ENCODE results near the gene DESI1. TPM values are rescaled to one million over a fixed set of nuclear protein-coding genes. Genes with fewer than 3 reads are reported as not detected.

Gene DESI1
- total and polyA plus RNA-seq, 2 of the 13 experiments (the other 11 are each of a cell fraction or from before 2014, with no cell fraction given), result 21.6 to 29.2 TPM

DNA sequence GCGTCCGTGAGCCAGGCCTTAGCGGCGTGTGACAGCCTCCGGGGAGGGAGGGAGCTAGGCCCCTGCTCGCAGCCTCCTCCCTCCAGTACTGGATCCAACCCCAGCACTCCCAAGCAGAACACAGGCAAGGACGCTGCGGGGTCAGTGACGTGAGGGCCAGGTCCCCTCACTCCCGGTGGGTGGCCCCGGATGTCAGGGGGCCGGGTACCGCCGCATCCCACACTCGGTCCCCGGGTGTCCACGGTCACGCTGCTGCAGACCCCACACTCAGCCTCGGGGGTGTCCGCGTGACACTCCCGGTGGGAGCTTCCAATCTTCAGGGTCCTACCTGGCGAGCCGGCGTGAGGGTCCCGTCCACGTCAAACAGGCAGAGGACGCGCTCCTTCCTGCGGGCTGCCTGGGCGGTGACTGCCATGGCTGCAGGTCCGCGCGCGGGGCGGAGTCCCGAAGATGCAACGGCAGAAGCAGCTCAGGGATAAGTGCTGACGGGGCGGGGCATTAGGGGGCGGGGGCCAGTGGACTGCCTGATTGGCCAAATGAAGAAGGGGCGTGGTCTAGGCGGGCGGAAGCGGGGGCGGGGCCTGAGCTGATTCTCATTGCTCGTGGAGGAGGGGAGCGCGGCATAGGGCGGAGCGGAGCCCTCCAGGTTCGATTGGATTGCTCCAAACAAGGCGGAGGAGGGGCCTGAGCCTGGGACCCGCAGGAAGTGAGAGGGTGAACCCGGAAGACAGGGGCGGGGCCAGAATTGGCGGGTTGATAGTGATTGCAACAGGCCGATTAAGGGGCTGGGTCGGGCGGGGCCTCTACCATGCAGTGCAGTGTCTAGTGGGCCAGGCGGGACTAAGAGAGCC, 31.2 kb downstream of the DESI1 start, which contains the start of gene PMM1 (continued):
- TF ChIP-seq ZNF12 (CRISPR knock-in tag; IDR thresholded peaks at IDR 0.05) (no peak), ZNF780A (CRISPR knock-in tag; IDR thresholded peaks at IDR 0.05) (no peak), STAG1 (CRISPR knock-in tag; IDR thresholded peaks at IDR 0.05) (no peak), ZNF34 (CRISPR knock-in tag; IDR thresholded peaks at IDR 0.05; ENCODE audit: borderline replicate concordance) (no peak), PTBP1 (IDR thresholded peaks at IDR 0.05; ENCODE audit: low read depth, low read length, poor library complexity, severe bottlenecking) (no peak), CBX5 (CRISPR knock-in tag; IDR thresholded peaks at IDR 0.05; ENCODE audit: borderline replicate concordance) (no peak), AHR (CRISPR knock-in tag; IDR thresholded peaks at IDR 0.05) (no peak), IRF2 (CRISPR knock-in tag; IDR thresholded peaks at IDR 0.05) (no peak), FIP1L1 (IDR thresholded peaks at IDR 0.05; ENCODE audit: borderline replicate concordance, insufficient read depth, low read depth, low read length) (no peak), SIN3B (IDR thresholded peaks at IDR 0.05; ENCODE audit: low read length) (no peak), DR1 (CRISPR knock-in tag; IDR thresholded peaks at IDR 0.05) (no peak), CREM (IDR thresholded peaks at IDR 0.05) (no peak), CREM (CRISPR knock-in tag; IDR thresholded peaks at IDR 0.05) (no peak), TAF1 (CRISPR knock-in tag; IDR thresholded peaks at IDR 0.05) (peak; percentile 88), ONECUT2 (CRISPR knock-in tag; IDR thresholded peaks at IDR 0.05) (no peak), MYC (CRISPR knock-in tag; IDR thresholded peaks at IDR 0.05; ENCODE audit: borderline replicate concordance) (peak; percentile 39; the same call in 1 of the 2 replicates), ZSCAN25 (CRISPR knock-in tag; IDR thresholded peaks at IDR 0.05) (no peak), ZNF724P (CRISPR knock-in tag; IDR thresholded peaks at IDR 0.05; ENCODE audit: borderline replicate concordance) (no peak), POLR2A (IDR thresholded peaks at IDR 0.05; ENCODE audit: insufficient read depth in 1 of 2, low read depth in 2 of 2, low read length in 2 of 2) (peak; percentile 86 to 94), KAT7 (CRISPR knock-in tag; IDR thresholded peaks at IDR 0.05; ENCODE audit: borderline replicate concordance) (no peak), MIXL1 (CRISPR knock-in tag; IDR thresholded peaks at IDR 0.05) (no peak), NFYC (CRISPR knock-in tag; IDR thresholded peaks at IDR 0.05) (peak; percentile 72), XBP1 (CRISPR knock-in tag; IDR thresholded peaks at IDR 0.05) (no peak), ESRRA (CRISPR knock-in tag; IDR thresholded peaks at IDR 0.05; ENCODE audit: low read depth) (no peak; the same call in 1 of the 2 replicates), MXD4 (CRISPR knock-in tag; IDR thresholded peaks at IDR 0.05) (no peak), KLF12 (CRISPR knock-in tag; IDR thresholded peaks at IDR 0.05; ENCODE audit: borderline replicate concordance) (no peak)
- TF ChIP-seq, protein P1, sequence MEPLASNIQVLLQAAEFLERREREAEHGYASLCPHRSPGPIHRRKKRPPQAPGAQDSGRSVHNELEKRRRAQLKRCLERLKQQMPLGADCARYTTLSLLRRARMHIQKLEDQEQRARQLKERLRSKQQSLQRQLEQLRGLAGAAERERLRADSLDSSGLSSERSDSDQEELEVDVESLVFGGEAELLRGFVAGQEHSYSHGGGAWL (CRISPR knock-in tag; IDR thresholded peaks at IDR 0.05), result no peak
- TF ChIP-seq, protein P2, sequence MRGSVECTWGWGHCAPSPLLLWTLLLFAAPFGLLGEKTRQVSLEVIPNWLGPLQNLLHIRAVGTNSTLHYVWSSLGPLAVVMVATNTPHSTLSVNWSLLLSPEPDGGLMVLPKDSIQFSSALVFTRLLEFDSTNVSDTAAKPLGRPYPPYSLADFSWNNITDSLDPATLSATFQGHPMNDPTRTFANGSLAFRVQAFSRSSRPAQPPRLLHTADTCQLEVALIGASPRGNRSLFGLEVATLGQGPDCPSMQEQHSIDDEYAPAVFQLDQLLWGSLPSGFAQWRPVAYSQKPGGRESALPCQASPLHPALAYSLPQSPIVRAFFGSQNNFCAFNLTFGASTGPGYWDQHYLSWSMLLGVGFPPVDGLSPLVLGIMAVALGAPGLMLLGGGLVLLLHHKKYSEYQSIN (CRISPR knock-in tag; IDR thresholded peaks at IDR 0.05; ENCODE audit: borderline replicate concordance), result no peak
- TF ChIP-seq, protein P3, sequence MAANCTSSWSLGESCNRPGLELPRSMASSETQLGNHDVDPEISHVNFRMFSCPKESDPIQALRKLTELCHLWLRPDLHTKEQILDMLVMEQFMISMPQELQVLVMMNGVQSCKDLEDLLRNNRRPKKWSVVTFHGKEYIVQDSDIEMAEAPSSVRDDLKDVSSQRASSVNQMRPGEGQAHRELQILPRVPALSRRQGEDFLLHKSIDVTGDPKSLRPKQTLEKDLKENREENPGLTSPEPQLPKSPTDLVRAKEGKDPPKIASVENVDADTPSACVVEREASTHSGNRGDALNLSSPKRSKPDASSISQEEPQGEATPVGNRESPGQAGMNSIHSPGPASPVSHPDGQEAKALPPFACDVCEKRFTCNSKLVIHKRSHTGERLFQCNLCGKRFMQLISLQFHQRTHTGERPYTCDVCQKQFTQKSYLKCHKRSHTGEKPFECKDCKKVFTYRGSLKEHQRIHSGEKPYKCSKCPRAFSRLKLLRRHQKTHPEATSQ (CRISPR knock-in tag; IDR thresholded peaks at IDR 0.05; ENCODE audit: borderline replicate concordance), result no peak
- TF ChIP-seq, protein P4, sequence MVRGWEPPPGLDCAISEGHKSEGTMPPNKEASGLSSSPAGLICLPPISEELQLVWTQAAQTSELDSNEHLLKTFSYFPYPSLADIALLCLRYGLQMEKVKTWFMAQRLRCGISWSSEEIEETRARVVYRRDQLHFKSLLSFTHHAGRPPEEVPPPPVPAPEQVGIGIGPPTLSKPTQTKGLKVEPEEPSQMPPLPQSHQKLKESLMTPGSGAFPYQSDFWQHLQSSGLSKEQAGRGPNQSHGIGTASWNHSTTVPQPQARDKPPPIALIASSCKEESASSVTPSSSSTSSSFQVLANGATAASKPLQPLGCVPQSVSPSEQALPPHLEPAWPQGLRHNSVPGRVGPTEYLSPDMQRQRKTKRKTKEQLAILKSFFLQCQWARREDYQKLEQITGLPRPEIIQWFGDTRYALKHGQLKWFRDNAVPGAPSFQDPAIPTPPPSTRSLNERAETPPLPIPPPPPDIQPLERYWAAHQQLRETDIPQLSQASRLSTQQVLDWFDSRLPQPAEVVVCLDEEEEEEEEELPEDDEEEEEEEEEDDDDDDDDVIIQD (CRISPR knock-in tag; IDR thresholded peaks at IDR 0.05; ENCODE audit: low read depth), result no peak; the same call in 1 of the 2 replicates

Measured in HepG2 (cell line).